Measurements from ENCODE around the gene DRGX. TPM values are rescaled to one million over a fixed set of nuclear protein-coding genes. Genes with fewer than 3 reads are reported as not detected.

The DRGX gene
- not detected in 2 replicates for total RNA-seq

DNA sequence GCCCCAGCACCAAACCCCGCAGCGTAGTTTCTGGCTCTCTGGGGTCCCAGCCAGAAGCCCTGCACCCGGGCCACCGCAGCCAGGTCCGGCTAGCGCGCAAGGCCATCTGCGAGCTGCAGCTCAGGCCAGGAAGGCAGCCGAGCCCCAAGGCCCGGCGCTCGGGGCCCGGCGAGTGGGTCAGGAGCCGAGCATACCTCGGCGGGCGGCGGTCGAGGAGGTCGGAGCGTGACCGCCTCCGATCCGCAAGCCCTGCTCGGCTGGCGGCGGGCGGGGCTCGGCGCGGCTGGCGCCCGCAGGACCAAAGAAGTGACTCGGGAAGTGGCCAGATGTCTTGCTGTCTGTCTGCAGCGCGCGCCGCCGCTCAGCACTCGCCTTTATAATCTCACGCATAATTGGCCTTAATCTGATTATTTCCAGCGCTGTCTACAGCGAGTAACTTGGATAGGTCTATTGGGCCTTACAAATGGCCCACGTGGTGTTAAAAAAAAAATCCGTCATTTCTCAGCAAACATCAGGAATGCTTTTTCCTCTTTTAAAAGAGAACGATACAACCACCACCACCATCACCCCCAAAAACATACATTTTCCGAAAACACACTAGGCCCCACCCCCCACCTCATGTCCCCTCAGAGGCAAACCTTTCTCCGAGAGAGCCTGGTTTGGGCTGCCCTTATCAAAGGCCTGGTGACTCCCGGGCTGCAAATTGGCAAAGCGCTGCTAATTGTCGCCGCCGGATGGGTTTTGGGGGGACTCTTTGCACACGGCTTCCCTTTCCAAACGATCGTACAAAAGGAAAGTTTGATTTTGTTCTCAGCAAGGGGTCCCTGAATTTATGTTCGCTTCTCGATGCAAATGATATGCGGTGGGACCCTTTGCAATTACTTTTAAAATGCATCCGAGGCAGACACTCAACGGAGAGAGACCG lies at the start of gene DRGX:
DRGX (minus strand) TSS at position 349 of the 925 bp plus-strand sequence. CDS start 649 bp downstream, outside the sequence.

Other genes with a start within 250 kb of the DRGX start
- 0.37 and 0.53 TPM in 2 replicates for gene TMEM273, start 207.7 kb downstream of the DRGX start, total RNA-seq
- gene C10orf71, start 96.9 kb downstream of the DRGX start, total RNA-seq, result not detected in 2 replicates
- gene ERCC6, start 143.0 kb upstream of the DRGX start, total RNA-seq, result 75.6 and 130 TPM in 2 replicates
- gene SLC18A3, start 214.2 kb upstream of the DRGX start, total RNA-seq, result not detected in 2 replicates
- gene CHAT, start 217.9 kb upstream of the DRGX start, total RNA-seq, result 0.06 TPM in 1 of 2 replicates, not detected in the other

Data from aortic smooth muscle cell (primary cell).